HCT116 (cell line): ENCODE measurements around the gene FCRL5. TPM values are rescaled to one million over a fixed set of nuclear protein-coding genes. Genes with fewer than 3 reads are reported as not detected.

Experiments used
- ATAC-seq: fragments of 200-7000 bp; cut with Tn5 transposase; 2 replicates; pipeline ENCODE4 v1.9.1; 2020; ENCODE audit warnings: mild to moderate bottlenecking, moderate library complexity
- BruUV-seq: library from RNA; stranded (reverse); fragments of 400-500 nt; replicated peaks from 2 replicates; lab custom pipeline; 2021; lab: Mats Ljungman, UMichigan
- CTCF ChIA-PET: fragments of 300-600 bp; sonication (Branson Sonifier 250); formaldehyde crosslinking; loops from one replicate; lab custom pipeline; 2021; ENCODE audit warnings: antibody characterized with exemption; lab: Charles Lee
- POLR2A ChIA-PET: fragments of 300-600, 350-600 bp; sonication (Branson Sonifier 250); formaldehyde crosslinking; loops from one replicate; lab custom pipeline; 2021; ENCODE audit warnings: antibody characterized with exemption; lab: Charles Lee
- RAD21 ChIA-PET, 2 experiments: fragments of 300-600 bp; sonication (Branson Sonifier 250); formaldehyde crosslinking; loops; one replicate each; lab custom pipeline; 2023; ENCODE audit warnings: low total read pairs in 2 of 2; ENCODE audit not compliant: uncharacterized antibody in 2 of 2, unreplicated experiment in 2 of 2, low non-redundant PET in 1 of 2; lab: Charles Lee
- DNase-seq: peaks from one replicate; pipeline ENCODE4 v3.0.0-alpha.2; 2010; ENCODE audit warnings: low read depth, low spot score
- H2AFZ ChIP-seq: fragments of 200-600 bp; shearing (Covaris generic), sonication (generic); 2 replicates; pipeline ENCODE4 v1.6.1; 2017; ENCODE audit warnings: low read depth, mixed run types, mixed read lengths, antibody characterized with exemption, low read length; ENCODE audit not compliant: poor library complexity, severe bottlenecking
- H3K27ac ChIP-seq: 2 replicates; pipeline ENCODE4 v1.5.1; 2012; ENCODE audit warnings: low read depth, low read length
- H3K27me3 ChIP-seq: fragments of 200-600 bp; sonication (generic); 2 replicates; pipeline ENCODE4 v1.6.1; 2016; ENCODE audit warnings: mixed run types, low read length, mixed read lengths; ENCODE audit not compliant: insufficient read depth
- H3K36me3 ChIP-seq, 2 experiments: fragments of 200-500 bp in 1 of 2; fragments of 200-600 bp in 1 of 2; sonication (Bioruptor generic) in 1 of 2; sonication (generic) in 1 of 2; 2 replicates each; pipeline versions ENCODE4 v1.5.1 to v1.6.1; 2014 to 2016; ENCODE audit warnings: low read length in 2 of 2, inconsistent platforms in 1 of 2, mixed read lengths in 1 of 2, mixed run types in 1 of 2; ENCODE audit not compliant: insufficient read depth in 2 of 2, control insufficient read depth in 1 of 2
- H3K4me1 ChIP-seq, 2 experiments: fragments of 200-600 bp in 1 of 2; sonication (generic) in 1 of 2; 2 replicates each; pipeline versions ENCODE4 v1.5.1 to v1.6.1; 2012 to 2017; ENCODE audit warnings: low read length in 2 of 2, inconsistent platforms in 1 of 2, mild to moderate bottlenecking in 1 of 2, mixed read lengths in 1 of 2, mixed run types in 1 of 2, moderate library complexity in 1 of 2; ENCODE audit not compliant: insufficient read depth in 2 of 2, control insufficient read depth in 1 of 2
- H3K4me2 ChIP-seq: fragments of 200-600 bp; sonication (generic); 2 replicates; pipeline ENCODE4 v1.6.1; 2017; ENCODE audit warnings: mixed run types, low read length, mixed read lengths
- H3K4me3 ChIP-seq, 2 experiments: fragments of 200-600 bp in 1 of 2; sonication (generic) in 1 of 2; replicated peaks in 1 of 2; 2 replicates each; pipeline ENCODE4 v1.5.1; 2011 to 2016; ENCODE audit warnings: low read length in 2 of 2, control low read depth in 1 of 2, low read depth in 1 of 2, mild to moderate bottlenecking in 1 of 2, mixed read lengths in 1 of 2, mixed run types in 1 of 2
- H3K79me2 ChIP-seq: fragments of 200-600 bp; sonication (generic); 2 replicates; pipeline ENCODE4 v1.6.1; 2017; ENCODE audit warnings: mild to moderate bottlenecking, mixed run types, low read length, moderate library complexity, mixed read lengths; ENCODE audit not compliant: insufficient read depth
- H3K9ac ChIP-seq: fragments of 200-600 bp; sonication (generic); 2 replicates; pipeline ENCODE4 v1.6.1; 2016; ENCODE audit warnings: low read length, mixed read lengths
- H3K9me2 ChIP-seq: fragments of 200-600 bp; sonication (generic), shearing (Covaris generic); 2 replicates; pipeline ENCODE4 v1.6.1; 2017; ENCODE audit warnings: mixed run types, mild to moderate bottlenecking, moderate library complexity; ENCODE audit not compliant: insufficient read depth
- H3K9me3 ChIP-seq, 2 experiments: fragments of 200-500 bp in 1 of 2; fragments of 200-600 bp in 1 of 2; sonication (Bioruptor generic) in 1 of 2; sonication (generic) in 1 of 2; 2 replicates each; pipeline ENCODE4 v1.6.1; 2014 to 2017; ENCODE audit warnings: low read length in 2 of 2, mixed read lengths in 2 of 2, inconsistent platforms in 1 of 2, low read depth in 1 of 2, mild to moderate bottlenecking in 1 of 2, mixed run types in 1 of 2, moderate library complexity in 1 of 2; ENCODE audit not compliant: control insufficient read depth in 1 of 2, insufficient read depth in 1 of 2
- H4K20me1 ChIP-seq: fragments of 200-600 bp; sonication (generic), shearing (Covaris generic); 2 replicates; pipeline ENCODE4 v1.6.1; 2017; ENCODE audit warnings: mixed run types, mild to moderate bottlenecking, moderate library complexity; ENCODE audit not compliant: insufficient read depth
- CBX3 ChIP-seq: IDR thresholded peaks from 2 replicates; pipeline ENCODE4 v1.6.1; 2012; ENCODE audit warnings: low read depth
- CEBPB ChIP-seq: IDR thresholded peaks from 2 replicates; pipeline ENCODE4 v1.6.1; 2012; ENCODE audit warnings: low read depth
- CTCF ChIP-seq, 3 experiments: fragments of 200-600 bp in 1 of 3; sonication (generic) in 1 of 3; IDR thresholded peaks in 2 of 3; conservative IDR thresholded peaks in 1 of 3; 2 replicates each; pipeline ENCODE4 v1.5.1; 2012 to 2017; ENCODE audit warnings: low read depth in 2 of 3, low read length in 2 of 3, antibody characterized with exemption in 1 of 3, borderline replicate concordance in 1 of 3, control low read depth in 1 of 3, mild to moderate bottlenecking in 1 of 3, mixed read lengths in 1 of 3, mixed run types in 1 of 3, moderate library complexity in 1 of 3; ENCODE audit not compliant: insufficient read depth in 1 of 3
- EGR1 ChIP-seq: IDR thresholded peaks from 2 replicates; pipeline ENCODE4 v1.6.1; 2012; ENCODE audit warnings: low read depth
- EZH2 ChIP-seq: fragments of 200-600 bp; sonication (generic); IDR thresholded peaks from 2 replicates; pipeline ENCODE4 v1.6.1; 2017; ENCODE audit warnings: antibody characterized with exemption, mixed run types
- JUND ChIP-seq: IDR thresholded peaks from 2 replicates; pipeline ENCODE4 v1.6.1; 2012
- POLR2A ChIP-seq: IDR thresholded peaks from 2 replicates; pipeline ENCODE4 v1.7.0; 2011; ENCODE audit warnings: borderline replicate concordance; ENCODE audit not compliant: insufficient read depth, insufficient read length; ENCODE audit errors: extremely low read depth
- POLR2AphosphoS5 ChIP-seq: IDR thresholded peaks from 2 replicates; pipeline ENCODE4 v1.6.1; 2011; ENCODE audit warnings: mild to moderate bottlenecking, low read depth, low read length, moderate library complexity
- RAD21 ChIP-seq: IDR thresholded peaks from 2 replicates; pipeline ENCODE4 v1.6.1; 2012; ENCODE audit warnings: low read depth, mild to moderate bottlenecking
- REST ChIP-seq: IDR thresholded peaks from 2 replicates; pipeline ENCODE4 v1.6.1; 2012; ENCODE audit warnings: low read depth
- SIN3A ChIP-seq: IDR thresholded peaks from 2 replicates; pipeline ENCODE4 v1.6.1; 2012; ENCODE audit warnings: low read depth
- SP1 ChIP-seq: IDR thresholded peaks from 2 replicates; pipeline ENCODE4 v1.6.1; 2012; ENCODE audit warnings: low read depth
- YY1 ChIP-seq: IDR thresholded peaks from 2 replicates; pipeline ENCODE4 v1.6.1; 2011; ENCODE audit warnings: low read length, low read depth, moderate library complexity, mild to moderate bottlenecking; ENCODE audit not compliant: insufficient replicate concordance; ENCODE audit errors: extremely low read depth
- ZBTB33 ChIP-seq: IDR thresholded peaks from 2 replicates; pipeline ENCODE4 v1.6.1; 2011; ENCODE audit warnings: mild to moderate bottlenecking, low read length, moderate library complexity; ENCODE audit not compliant: insufficient replicate concordance; ENCODE audit errors: extremely low read depth
- ZFX ChIP-seq: fragments of 450-650 bp; IDR thresholded peaks from 2 replicates; pipeline ENCODE4 v1.6.1; 2017
- intact Hi-C: fragments of 100-400 bp; cut with micrococcal nuclease; formaldehyde crosslinking; loops from 2 replicates; pipeline ENCODE4 v1.10.0; 2022
- total RNA-seq: library from RNA; stranded (reverse); gene quantifications from one replicate; pipeline ENCODE4 v1.2.1, GENCODE V29; 2021; ENCODE audit not compliant: unreplicated experiment
- TF ChIP-seq, protein P1 (sequence below): IDR thresholded peaks from 2 replicates; pipeline ENCODE4 v1.6.1; 2012

The FCRL5 gene
- total RNA-seq, 1 experiment from 2014 or later = not detected

GRCh38 chr1:157596384-157596783 lies 44.1 kb upstream of the FCRL5 start:
- Histone ChIP-seq H3K9ac (no peak overlapping the region), H3K9me2 (no peaks in the 10 kb centered on the region), H3K4me2 (no peak overlapping the region), H2AFZ (no peak overlapping the region), H3K36me3 (no peaks in the 10 kb centered on the region), H3K4me3 (no peak overlapping the region), H3K27me3 (peaks cover 30% of the 10 kb centered on the region), H3K9me3 (no peaks in the 10 kb centered on the region), H3K27ac (no peak overlapping the region), H3K79me2 (no peaks in the 10 kb centered on the region), H4K20me1 (no peaks in the 10 kb centered on the region), H3K4me1 (no peaks in the 10 kb centered on the region)
- RAD21 ChIA-PET = no interaction called here
- BruUV-seq = no TSS peak
- CTCF ChIA-PET = no interaction called here
- intact Hi-C loops = no loop called here
- DNase-seq (no peak), ATAC-seq (no peak)
- no peak for TF ChIP-seq SP1
- TF ChIP-seq, protein P1, sequence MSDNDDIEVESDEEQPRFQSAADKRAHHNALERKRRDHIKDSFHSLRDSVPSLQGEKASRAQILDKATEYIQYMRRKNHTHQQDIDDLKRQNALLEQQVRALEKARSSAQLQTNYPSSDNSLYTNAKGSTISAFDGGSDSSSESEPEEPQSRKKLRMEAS = no peak
- TF ChIP-seq CEBPB = no peak
- TF ChIP-seq ZFX = no peak
- no peak for TF ChIP-seq CBX3
- TF ChIP-seq EGR1 = no peak
- TF ChIP-seq REST = no peak
- no peak for TF ChIP-seq ZBTB33
- TF ChIP-seq CTCF (IDR thresholded peaks at IDR 0.05 in 2 of 3, conservative IDR thresholded peaks at IDR 0.05 in 1 of 3; ENCODE audit: borderline replicate concordance in 1 of 3, insufficient read depth in 1 of 3, low read depth in 2 of 3, low read length in 2 of 3) = no peak
- no peak for TF ChIP-seq RAD21
- TF ChIP-seq SIN3A = no peak
- no peak for TF ChIP-seq YY1
- TF ChIP-seq POLR2AphosphoS5 = no peak
- no peak for TF ChIP-seq JUND
- TF ChIP-seq POLR2A = no peak
- TF ChIP-seq EZH2 = no peak
- POLR2A ChIA-PET = no interaction called here
